ENCODE data around the gene ALDH3A2.

DNA sequence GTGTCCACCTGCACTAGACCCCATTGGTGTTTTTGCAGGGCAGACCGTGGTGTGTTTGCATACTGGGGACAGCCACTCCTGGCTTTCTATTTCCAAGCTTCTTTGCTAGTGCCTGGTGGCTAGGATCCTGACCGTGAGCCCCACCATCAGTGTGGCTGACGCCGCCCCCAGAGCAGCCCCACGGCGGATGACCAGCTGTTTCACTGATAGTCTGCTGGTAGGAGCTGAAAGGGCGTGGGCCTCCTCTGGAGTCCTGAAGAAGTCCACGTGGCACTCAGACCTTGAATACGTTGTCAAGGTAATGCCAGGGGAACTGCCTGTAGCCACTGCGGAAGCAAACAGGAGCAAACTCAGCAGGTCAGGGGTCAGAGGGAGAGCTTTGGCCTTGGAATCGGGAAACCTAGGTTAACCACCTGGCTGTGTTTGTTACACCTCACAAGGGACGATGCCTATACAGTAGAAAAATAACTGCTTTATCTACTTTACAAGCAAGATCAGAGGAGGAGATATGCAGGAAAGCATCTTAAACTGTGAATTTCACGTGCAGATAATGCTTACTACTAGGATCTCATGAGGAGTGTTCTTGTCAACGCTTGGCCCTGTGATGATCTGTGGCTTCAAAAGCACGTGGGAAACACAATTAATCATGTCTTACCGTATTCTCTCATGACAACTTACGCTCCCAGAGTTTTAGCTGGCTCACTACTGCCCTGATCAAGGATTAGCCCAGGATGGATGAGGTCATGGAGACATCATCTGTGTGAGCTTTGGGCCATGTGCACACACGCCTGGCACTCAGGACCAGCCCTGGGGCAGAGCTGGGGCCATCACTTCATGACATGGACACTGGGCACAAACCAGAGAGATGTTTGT lies 30.3 kb downstream of the ALDH3A2 start:
- TF ChIP-seq POLR2AphosphoS5 (IDR thresholded peaks at IDR 0.05; ENCODE audit: low read depth, low read length) (no peak), TAF1 (IDR thresholded peaks at IDR 0.05; ENCODE audit: borderline replicate concordance, insufficient read depth, low read length) (no peak)

All from PFSK-1 (cell line).